Left renal cortex interstitium (tissue), 4 donors: ENCODE data around the gene NFATC2. TPM values are rescaled to one million over a fixed set of nuclear protein-coding genes. Genes with fewer than 3 reads are reported as not detected.

Experiments used
- DNase-seq, 4 donors: peaks; one replicate each; pipeline ENCODE4 v3.0.0-alpha.2; 2013; ENCODE audit warnings: low read depth in 4 of 4, low spot score in 2 of 4, missing footprints in 1 of 4
- polyA plus RNA-seq, 4 donors: library from polyadenylated mRNA; unstranded; fragments of 120-200 nt; gene quantifications; one replicate each; pipeline ENCODE4 v1.2.1, GENCODE V29; 2013; ENCODE audit not compliant: insufficient read length in 4 of 4

The NFATC2 gene
- polyA plus RNA-seq, 4 donors = 1.4 to 2.2 (median 2.0) TPM

DNA sequence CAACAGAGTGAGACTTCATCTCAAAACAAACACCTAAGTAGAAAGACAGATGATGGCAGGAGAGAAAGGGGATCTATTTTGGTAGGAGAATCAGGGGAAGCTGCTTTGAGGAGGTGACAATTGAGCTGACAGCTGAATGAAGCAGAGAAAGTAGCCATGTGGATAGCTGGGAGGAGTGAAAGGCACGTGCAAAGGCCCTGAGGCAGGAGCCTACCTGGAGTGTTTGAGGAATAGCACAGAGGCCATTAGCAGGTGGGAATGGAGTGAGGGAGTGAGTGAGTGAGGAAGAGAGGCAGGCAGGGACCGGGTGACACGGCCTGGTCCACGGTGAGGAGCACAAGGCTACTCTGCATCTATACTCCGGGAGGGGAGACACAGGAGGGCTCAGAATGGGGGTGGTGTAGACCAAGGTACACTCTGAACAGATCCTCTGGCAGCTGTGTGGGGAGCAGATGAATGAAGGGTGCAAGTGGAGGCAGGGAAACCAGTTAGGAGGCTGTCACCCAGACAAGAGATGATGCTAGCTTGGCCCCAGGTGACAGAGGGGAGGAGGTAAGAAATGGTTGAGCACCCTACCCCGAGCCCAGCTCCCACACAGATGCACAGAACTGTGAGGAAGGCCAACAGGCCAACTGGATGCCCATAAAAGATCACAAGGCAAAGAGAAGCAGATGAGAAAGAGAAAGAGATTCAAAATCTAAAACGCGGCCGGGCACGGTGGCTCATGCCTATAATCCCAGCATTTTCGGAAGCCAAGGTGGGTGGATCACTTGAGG is 43.6 kb downstream of the NFATC2 start:
- no peak for DNase-seq

DNA sequence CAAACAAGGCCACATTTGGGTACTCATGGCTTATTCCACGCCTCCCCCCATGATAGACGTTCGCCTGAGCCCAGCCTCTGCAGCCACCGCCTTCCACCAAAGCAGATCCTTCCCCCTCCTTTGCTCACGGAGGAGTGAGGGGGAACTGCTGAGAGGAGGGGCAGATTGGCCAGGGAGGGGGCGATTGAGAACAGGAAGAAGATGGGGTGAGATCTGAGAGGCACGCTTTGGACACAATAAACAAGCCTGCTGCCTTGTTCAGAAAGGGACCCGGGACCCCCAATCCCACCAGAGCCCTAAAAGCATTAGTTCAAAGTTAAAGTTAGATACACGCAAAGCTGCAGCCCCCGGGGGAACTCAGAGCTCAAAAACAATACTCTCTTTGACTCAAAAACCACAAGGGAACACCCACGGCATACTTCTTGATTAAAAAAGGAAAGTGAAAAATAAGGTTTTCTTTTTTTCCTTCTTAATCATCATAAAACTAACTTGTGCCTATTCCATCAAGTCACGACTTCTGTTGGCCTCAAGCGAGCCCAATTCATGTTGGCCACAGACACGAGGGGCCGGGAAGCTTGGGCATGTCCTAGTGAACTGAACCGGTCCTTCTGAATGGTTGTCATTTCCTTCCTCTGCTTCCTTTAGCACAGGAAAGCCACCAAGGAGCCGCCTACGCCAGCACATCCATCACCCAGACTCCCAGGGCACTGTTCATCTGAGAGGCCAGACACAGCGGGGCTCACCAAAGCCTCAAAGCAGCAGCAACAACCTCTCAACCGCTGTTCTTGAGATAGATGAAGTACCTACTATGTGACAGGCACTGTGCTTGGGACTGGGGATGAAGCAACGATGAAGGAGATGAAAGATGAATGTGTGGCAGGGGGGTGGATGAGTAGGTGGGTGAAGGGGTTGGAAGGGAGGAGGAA is 44.7 kb downstream of the NFATC2 start:
- no peak for DNase-seq

DNA sequence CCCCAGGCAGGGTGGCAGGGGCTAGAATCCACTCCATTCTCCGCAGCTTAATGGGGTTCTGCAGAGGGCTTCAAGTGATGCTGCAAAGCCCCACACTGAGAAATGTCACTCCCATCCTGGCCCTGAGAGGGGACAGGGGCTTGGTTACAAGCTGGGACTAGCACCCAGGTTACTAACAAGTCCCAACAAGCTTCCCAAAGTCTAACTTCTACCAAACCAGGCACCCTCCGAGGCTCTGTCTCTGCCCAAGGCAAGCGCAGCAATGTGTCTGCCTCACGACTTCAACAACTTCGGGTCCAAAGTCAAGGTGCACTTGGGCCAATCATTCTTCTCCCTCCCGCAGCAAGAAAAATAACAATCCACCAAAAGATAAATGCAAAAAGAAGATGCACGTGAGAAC is 45.6 kb downstream of the NFATC2 start:
- DNase-seq = no peak

DNA sequence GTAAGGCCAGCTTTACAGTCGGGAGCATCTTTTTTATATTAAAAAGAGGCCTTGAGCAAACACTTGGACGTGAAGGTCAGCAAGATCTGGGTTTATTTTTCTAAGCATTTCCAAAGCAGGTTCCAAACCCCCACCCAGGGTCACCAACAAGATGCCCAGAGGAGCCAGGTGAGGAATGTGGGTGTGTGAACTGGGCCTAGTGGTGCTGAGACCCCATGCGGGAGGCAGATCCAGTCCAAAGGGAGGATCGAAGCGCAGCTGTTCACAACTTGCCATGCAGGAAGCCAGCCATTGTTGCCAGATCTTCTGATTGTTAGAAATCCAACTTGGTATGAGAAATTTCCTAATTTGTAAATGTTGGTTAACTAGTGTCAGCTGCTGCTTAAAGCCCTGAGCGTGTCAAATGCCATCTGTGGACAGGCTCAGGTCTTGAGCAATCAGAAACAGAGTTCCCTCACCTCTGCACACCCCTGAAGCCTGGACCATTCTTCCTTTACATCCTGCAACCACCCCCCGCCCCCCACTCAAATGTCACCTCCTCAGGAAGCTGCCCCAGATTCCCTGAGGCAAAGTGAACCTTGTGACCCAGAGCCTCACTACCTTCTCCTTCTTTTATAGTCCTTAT is 46.5 kb downstream of the NFATC2 start:
- DNase-seq = no peak

DNA sequence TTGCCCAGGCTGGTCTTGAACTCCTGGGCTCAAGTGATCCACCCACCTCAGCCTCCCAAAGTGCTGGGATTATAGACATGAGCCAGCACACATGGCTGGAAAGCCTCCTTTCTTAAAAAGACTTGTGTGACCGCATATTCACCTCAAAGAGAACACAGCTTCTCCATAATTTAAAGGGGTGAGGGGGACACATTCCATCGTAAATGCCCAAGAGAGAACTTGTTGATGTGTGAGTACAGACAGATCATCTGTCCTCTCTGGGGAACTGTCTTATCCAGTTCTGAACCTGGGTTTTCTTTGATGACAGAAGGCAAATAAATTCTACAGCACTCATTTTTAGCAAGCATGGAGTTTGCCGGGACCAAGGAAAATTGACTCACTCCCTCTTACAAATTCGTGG is 47.2 kb downstream of the NFATC2 start:
- no peak for DNase-seq

DNA sequence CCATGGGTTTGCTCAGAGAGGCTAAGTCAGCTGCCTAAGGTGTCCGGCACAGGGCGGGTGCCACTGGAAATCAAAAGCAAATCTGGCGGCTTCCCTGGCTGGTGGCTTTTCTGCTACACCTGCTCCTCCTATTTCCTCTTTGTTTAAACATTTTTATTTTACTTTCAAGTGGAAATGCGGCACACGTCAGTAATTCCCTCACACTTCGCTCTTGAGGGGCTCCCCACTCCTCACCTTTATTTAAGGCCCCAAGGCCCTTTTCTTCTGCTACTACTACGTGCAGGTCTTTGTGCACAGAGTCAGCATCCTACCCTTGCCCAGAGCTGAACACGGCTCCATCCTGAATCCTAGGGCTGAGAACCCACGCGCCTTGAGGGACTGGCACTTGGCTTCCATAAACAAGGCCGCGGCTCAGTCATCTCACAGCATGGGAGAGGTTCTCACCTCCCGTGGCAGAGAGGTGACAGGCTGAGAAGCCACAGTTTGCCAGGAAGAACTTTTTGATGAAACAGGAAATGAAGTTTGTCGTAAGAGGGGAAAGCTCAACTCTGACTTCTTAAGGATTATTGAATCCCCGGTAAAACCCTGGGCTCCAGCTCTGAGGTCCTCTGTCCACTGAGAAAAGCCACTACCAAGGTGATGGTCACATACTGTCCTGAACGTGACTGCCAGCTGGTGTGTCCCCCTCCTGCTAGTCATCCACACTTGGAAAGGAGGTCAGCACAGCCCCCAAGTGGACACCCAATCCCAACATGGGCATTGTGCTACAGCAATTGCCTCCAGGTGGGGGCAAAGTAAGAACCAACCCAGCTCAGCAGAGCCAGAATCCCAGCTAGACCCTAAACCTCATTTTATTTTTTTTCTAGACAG is 48.0 kb downstream of the NFATC2 start:
- no peak for DNase-seq

DNA sequence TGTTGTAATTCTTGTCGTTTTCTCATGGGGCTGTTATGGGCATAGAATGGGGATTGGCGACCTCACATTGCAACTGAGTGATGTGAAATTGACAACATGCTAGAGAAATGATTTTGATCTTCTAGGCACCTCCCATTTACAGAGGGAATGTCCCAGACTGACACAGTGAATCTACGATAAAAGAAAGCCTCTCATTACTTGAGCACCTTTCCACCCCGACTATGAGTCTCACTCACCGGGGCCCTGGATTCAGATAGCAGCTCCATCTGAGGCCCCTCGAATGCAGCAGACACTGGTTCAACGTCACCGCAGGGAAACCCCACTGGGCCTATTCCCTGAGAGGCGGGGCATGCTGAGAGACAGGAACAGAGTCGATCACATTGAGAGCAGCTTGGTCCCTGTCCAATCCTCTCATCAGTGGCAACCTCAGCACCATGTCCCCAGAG is 49.1 kb downstream of the NFATC2 start:
- DNase-seq = no peak

DNA sequence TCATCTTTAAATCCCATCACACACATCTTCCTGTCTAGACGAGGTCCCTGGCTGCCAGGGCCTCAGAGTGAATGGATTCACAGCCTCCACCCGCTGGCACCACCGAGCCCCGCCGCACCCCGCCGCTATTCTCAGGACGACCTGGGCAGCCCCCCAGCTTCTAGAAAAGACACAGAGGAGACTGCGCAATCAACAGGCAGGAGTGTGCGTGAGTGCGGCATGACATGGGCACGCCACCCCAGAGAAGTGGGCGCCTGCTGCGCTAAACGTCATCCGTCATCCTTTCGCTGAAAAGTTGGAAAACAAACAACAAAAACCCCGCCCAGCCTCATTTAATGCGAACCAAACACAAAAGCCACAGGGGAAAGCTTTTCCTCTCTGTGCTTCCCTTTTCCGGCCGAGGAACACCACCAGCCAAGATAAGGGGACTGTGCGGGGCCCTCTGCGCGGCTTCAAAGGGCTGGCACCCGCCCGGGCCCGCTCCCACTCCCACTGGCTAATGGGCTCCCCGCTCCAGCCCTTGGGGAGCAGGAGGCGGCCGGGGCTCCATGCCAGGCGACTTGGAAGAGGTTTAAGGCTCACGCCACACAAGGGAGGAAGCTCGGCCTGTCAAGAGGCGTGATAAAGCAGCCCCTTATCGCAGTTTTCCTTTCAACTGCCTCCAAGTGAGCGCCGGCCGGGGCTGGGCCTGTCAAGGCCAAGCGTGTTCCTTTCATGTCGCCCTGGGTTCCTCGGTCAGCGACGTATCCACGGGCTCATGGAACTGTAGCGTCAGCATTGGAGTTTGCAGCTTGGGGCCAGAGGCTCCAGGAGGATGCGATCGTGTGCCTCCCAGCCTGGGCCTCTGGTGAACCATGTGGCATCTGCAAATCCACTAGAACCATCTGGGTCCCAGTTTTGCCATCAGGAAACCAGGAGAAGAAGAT is 50.1 kb downstream of the NFATC2 start:
- no peak for DNase-seq

DNA sequence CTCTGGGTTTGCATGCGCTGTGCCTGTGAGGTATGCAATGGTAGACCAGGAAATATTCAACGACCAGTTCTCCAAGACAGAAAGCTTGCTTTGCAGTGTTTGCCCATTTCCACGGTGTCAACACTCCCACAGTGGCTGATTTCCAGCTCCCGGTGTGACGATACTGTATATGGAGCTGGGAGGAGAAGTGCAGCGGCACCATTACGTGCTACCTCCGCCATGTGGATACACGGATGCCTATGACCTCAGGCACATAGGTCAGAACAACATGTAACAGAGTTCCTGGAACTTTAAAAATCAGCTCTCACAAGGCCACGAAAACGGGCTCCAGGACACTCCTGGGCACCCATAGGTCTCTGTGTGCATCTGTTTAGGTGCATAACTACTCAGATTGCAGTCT is 51.1 kb downstream of the NFATC2 start:
- no peak for DNase-seq

DNA sequence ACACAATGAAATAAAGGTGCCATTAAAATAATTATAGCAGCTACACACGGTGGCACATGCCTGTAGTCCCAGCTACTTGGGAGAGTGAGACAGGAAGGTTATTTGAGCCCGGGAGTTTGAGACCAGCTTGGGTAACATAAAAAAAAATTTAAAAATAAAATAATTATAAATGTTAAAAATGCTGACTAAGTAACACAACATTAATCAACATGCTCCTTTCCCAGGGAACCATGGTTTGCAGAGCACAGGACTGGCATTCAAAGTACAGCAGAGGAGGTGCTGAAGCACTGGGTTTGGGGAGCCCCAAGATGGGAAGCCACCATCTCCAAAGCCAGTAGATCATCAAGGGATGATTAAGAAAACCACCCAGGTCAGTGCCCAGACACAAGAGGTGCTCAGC is 51.9 kb downstream of the NFATC2 start:
- no peak for DNase-seq

DNA sequence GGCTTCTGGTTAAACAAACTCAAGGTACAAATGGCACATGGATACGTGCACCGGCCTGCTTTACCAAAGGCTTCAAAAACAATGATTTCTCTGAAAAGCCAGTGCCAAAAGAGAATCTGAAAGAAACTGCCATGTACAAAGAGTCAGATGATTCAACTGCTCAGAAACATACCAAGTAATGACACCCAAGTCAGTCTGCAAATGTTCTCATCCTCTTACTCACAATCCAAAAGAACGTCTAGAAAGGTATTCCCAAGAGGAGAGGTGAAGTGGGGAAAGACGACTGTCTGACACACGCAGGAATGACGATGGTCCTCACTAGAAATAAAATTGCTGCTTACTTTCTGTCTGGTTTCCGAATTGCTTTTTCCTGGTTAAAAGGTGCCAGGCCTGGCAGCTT is 52.9 kb downstream of the NFATC2 start:
- DNase-seq = no peak

DNA sequence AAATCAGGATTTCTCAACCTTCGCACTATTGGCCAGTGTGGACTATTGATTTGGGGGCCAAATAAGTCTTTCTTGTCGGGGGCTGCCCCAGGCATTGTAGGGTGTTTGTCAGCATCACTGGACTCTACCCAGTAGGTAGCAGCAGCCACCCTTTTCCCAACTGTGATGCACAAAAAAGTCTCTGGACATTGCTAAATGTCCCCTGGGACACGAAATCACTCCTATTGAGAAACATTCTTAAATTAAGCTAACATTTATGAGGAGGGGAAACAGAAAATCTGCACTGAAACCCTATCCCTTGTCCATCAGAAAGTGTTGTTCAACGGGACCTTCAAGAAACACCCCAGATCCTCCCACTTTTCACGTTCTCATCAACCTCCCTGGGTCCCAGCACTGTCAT is 54.2 kb downstream of the NFATC2 start:
- DNase-seq = no peak

DNA sequence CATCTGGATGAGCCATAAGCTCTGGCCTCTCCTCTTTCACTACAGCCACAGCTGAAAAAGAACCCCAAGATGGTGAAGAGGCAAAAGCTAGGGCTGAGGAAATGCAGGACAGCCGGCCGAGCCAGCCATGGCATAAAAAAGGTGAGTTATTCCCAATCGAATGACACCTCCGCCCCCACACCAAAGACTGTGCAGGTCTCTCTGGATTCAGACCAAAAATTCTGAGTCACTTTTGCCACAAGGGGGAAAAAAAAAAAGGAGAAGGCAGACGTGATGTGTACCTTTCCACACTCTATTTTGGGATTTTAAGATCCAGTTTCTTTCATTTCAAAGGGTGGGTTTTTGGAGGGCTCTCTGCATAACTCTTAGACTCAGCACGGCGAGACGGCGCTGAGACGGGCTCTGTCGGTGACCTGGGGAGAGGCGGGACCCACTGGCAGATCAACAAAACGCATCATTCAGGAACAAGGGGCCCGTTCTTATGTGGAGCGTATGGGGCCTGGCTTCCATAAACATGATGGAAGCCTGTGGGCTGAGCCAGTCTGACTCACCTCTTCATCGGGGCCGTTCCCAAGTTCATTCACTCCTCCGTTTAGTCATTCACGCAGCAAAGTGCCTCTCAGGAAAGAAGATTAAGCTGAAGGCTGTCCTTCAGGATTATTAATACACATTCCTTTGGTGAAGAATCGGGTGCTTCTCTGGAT is 54.8 kb downstream of the NFATC2 start:
- DNase-seq = no peak

DNA sequence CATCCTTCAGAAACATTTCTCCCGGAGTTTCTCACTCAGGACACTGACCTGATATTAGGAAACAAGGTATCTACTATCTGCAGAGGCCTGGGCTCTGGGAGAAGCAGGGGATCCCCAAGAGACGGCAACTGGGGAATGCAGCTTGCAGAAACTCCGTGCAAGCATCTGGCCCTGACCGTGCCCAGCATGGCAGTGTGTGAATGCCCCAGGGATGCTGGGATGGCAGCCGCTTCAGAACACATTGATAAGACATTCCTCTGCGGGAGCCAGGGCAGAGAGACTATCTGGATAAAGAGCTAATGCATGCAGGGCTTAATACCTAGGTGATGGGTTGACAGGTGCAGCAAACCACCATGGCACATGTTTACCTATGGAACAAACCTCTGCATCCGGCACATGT is 55.4 kb downstream of the NFATC2 start:
- no peak for DNase-seq

DNA sequence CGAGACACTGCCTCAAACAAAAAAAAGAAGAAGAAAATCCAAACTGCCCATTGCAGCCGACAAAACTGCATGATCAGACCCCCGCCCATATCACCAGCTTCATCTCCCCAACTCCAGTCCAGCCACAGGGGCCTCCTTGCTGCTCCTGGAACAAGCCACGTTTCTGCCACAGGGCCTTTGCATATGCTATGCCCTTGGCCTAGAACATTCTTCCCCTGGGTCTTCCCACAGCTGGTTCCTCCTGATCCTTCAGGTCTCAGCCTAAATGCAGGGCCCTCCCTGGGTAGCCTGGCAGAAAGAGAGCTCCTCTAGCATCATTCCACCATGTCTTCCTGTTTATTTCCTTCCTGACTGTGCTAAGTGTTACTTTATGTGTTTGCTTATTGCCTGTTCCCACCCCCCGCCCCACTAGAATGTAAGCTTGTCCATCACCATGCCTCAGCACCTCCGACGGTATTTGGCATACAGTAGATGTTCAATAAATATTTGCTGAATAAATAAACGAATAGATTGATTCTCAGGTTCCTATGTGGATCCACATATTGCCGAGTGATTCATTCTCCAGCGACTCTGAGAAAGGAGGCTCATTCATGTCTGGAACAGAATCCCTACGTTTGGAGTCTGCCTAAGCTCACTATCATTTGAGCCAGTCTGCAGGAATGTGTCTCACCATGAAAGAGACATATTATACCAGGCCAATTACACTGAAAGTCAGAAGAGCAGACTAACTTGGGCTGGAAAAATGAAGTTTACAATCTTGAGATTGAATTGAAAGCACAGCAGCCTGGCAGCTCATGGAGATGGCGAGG is 56.1 kb downstream of the NFATC2 start:
- DNase-seq = no peak

DNA sequence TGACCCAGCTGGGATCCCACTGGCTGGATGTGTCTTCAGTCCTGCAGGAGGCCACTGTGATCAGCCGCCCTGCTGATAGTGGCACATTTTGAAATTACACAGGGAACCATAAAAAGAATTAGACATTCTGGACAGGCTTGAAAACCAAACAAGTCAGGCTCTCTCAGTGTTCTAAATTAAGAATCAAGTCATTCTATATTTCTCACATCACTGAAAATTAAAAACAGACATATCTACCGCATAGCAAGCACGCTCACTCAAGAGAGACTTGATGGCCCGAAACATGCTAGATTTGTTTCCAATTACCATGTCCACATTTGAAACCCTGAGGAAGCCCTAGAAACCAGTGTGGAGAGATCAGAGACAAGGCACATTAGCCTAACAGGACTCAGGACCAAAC is 57.7 kb downstream of the NFATC2 start:
- no peak for DNase-seq

DNA sequence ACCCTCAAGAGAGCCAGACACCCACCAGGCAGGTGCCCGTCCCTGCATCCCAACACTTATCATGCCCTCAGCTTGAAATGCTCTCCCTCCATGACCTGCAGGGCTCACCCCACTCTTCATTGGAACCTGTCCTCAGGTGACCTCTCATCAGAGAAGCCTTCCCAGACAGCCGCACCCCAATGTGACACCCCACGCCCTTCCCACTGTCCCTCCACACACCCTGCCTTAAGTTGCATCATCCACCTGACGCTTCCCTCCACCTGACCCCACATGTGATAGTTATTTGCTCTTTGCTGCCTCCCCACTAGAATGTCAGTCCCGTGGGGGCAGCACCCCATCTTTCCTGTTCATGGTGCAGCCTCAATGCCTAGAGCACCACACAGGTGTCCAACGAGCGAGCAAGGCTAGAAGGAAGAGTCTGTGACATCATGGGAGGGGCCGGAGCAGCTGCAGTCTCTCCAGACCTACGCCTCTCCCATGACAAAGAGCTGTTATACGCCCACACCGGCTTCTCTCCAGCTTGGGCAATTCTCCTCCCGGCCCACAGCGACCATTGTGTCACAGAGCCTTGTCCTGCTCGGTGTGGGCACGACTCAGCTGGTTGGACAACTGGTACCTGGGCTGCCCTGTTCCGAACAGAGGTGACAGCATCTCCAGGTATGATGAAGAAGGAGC is 58.2 kb downstream of the NFATC2 start:
- no peak for DNase-seq
